ENCODE results near the gene HRAS.

- TF ChIP-seq CTCF (IDR thresholded peaks at IDR 0.05; ENCODE audit: extremely low read depth in 1 of 2, insufficient read depth in 1 of 2, low read depth in 1 of 2, low read length in 2 of 2) (no peak), MAX (IDR thresholded peaks at IDR 0.05; ENCODE audit: insufficient read depth, insufficient read length) (no peak), JUN (IDR thresholded peaks at IDR 0.05; ENCODE audit: borderline replicate concordance, insufficient read depth, insufficient read length, low read depth) (no peak), POLR2AphosphoS5 (IDR thresholded peaks at IDR 0.05; ENCODE audit: insufficient read depth, low read depth, low read length) (no peak), EZH2 (IDR thresholded peaks at IDR 0.05; ENCODE audit: borderline replicate concordance, low read depth, low read length, severe bottlenecking) (no peak), POLR2A (IDR thresholded peaks at IDR 0.05; ENCODE audit: low read depth, low read length) (no peak)
These were observed 41.6 kb upstream of the HRAS start for GRCh38 chr11:576811-577610.

All from endothelial cell of umbilical vein (primary cell).